CD4-positive, alpha-beta T cell (primary cell): ENCODE measurements around the gene MRPL38. TPM values are rescaled to one million over a fixed set of nuclear protein-coding genes. Genes with fewer than 3 reads are reported as not detected.

Source experiments
- ATAC-seq: fragments of 200-7000 bp; cut with Tn5 transposase; one replicate; pipeline ENCODE4 v1.10.0; 2022; ENCODE audit warnings: mild to moderate bottlenecking; ENCODE audit not compliant: poor library complexity
- CTCF ChIA-PET: fragments of 350-600 bp; sonication (Branson Sonifier 250); formaldehyde crosslinking; loops from one replicate; lab custom pipeline; 2021; ENCODE audit warnings: antibody characterized with exemption, inconsistent platforms; lab: Charles Lee
- POLR2A ChIA-PET: fragments of 350-600 bp; sonication (Branson Sonifier 250); formaldehyde crosslinking; loops from one replicate; lab custom pipeline; 2021; ENCODE audit warnings: antibody characterized with exemption, inconsistent platforms; lab: Charles Lee
- DNase-seq, 14 experiments: peaks; one replicate each; pipeline ENCODE4 v3.0.0-alpha.2; 2013 to 2020; ENCODE audit warnings: mixed read lengths in 2 of 14
- H3K27ac ChIP-seq, 2 donors: one replicate each; pipeline versions ENCODE4 v1.5.1 to v1.7.0; 2013; ENCODE audit warnings: low read length in 2 of 2, low read depth in 1 of 2, mild to moderate bottlenecking in 1 of 2
- H3K27me3 ChIP-seq, 2 experiments: 1 replicate in 1 of 2; 2 replicates in 1 of 2; pipeline versions ENCODE4 v1.6.1 to v1.7.0; 2013; ENCODE audit warnings: low read length in 2 of 2, control low read depth in 1 of 2, mild to moderate bottlenecking in 1 of 2, moderate library complexity in 1 of 2; ENCODE audit not compliant: insufficient read depth in 2 of 2, control insufficient read depth in 1 of 2
- H3K36me3 ChIP-seq: one replicate; pipeline ENCODE4 v1.6.1; 2013; ENCODE audit warnings: low read length, control low read depth; ENCODE audit not compliant: insufficient read depth
- H3K4me1 ChIP-seq: one replicate; pipeline ENCODE4 v1.6.1; 2013; ENCODE audit warnings: low read length, control low read depth; ENCODE audit not compliant: insufficient read depth
- H3K4me3 ChIP-seq: one replicate; pipeline ENCODE4 v1.5.1; 2013; ENCODE audit warnings: mild to moderate bottlenecking, low read length, moderate library complexity
- H3K9me3 ChIP-seq, 2 experiments: 1 replicate in 1 of 2; 2 replicates in 1 of 2; pipeline versions ENCODE4 v1.6.1 to v1.7.0; 2013; ENCODE audit warnings: low read length in 2 of 2, mild to moderate bottlenecking in 2 of 2, control low read depth in 1 of 2, moderate library complexity in 1 of 2; ENCODE audit not compliant: control insufficient read depth in 1 of 2, insufficient read depth in 1 of 2
- H3K27ac Mint-ChIP-seq: one replicate; pipeline ENCODE4 v1.8.0; 2020; ENCODE audit warnings: mixed read lengths
- H3K27me3 Mint-ChIP-seq: one replicate; pipeline ENCODE4 v1.8.0; 2021; ENCODE audit warnings: mixed read lengths
- H3K36me3 Mint-ChIP-seq: one replicate; pipeline ENCODE4 v1.8.0; 2021; ENCODE audit warnings: low read depth, mixed read lengths
- H3K4me1 Mint-ChIP-seq: one replicate; pipeline ENCODE4 v1.8.0; 2021; ENCODE audit warnings: low read depth, mixed read lengths
- H3K4me3 Mint-ChIP-seq: one replicate; pipeline ENCODE4 v1.8.0; 2020; ENCODE audit warnings: mild to moderate bottlenecking, mixed read lengths
- H3K9me3 Mint-ChIP-seq: one replicate; pipeline ENCODE4 v1.8.0; 2020; ENCODE audit warnings: mixed read lengths
- CTCF ChIP-seq: fragments of 200-600 bp; IDR thresholded peaks from one replicate; pipeline ENCODE4 v1.8.0; 2022; ENCODE audit warnings: antibody characterized with exemption, mild to moderate bottlenecking
- intact Hi-C, 2 experiments: fragments of 100-400 bp; cut with DNase I in 1 of 2; cut with micrococcal nuclease in 1 of 2; formaldehyde crosslinking; loops; one replicate each; pipeline versions ENCODE4 v1.15.1 to v1.9.0; 2023 to 2025; cut with DNase I, micrococcal nuclease
- total RNA-seq, 174 experiments: library from RNA in 2 of 174; stranded (reverse) in 2 of 174; gene quantifications; one replicate each; pipeline ENCODE4 v1.2.3 and lab custom pipeline; 2021 to 2026

The MRPL38 gene
- total RNA-seq, 2 experiments from 2014 or later: 146 to 147 TPM

- CTCF ChIA-PET: no interaction called here
- intact Hi-C loops: no loop called here
- TF ChIP-seq CTCF: no peak
Observed at GRCh38 chr17:75933808-75934207, 29.1 kb upstream of the MRPL38 start.

GRCh38 chr17:75932852-75933251 is 28.2 kb upstream of the MRPL38 start:
- Histone ChIP-seq H3K27me3 (no peaks in the 10 kb centered on the region), H3K27ac (no peak overlapping the region), H3K9me3 (no peaks in the 10 kb centered on the region), H3K4me3 (no peak overlapping the region), H3K4me1 (no peaks in the 10 kb centered on the region), H3K36me3 (no peaks in the 10 kb centered on the region)
- no peak for ATAC-seq
- DNase-seq: no peak
- H3K27ac Mint-ChIP-seq: no peak overlapping the region
- no peaks in the 10 kb centered on the region for H3K9me3 Mint-ChIP-seq
- H3K4me1 Mint-ChIP-seq: no peaks in the 10 kb centered on the region
- ChIA-PET CTCF (no interaction called here), POLR2A (interaction anchor here (0.9 kb wide), 1 partner anchor 7 kb away, joined by 3 read pairs; no protein-coding TSS in a partner anchor)
- H3K27me3 Mint-ChIP-seq: no peaks in the 10 kb centered on the region
- intact Hi-C loops: no loop called here
- peaks cover 4% of the 10 kb centered on the region for H3K36me3 Mint-ChIP-seq
- H3K4me3 Mint-ChIP-seq: no peak overlapping the region
- TF ChIP-seq CTCF: no peak

More at GRCh38 chr17:75933808-75934207, 29.1 kb upstream of the MRPL38 start:
- Histone ChIP-seq H3K36me3 (no peaks in the 10 kb centered on the region), H3K9me3 (no peaks in the 10 kb centered on the region), H3K27me3 (no peaks in the 10 kb centered on the region), H3K4me1 (no peaks in the 10 kb centered on the region), H3K27ac (no peak overlapping the region), H3K4me3 (no peak overlapping the region)
- POLR2A ChIA-PET: interaction anchor here (0.9 kb wide), 1 partner anchor 8 kb away, joined by 3 read pairs; no protein-coding TSS in a partner anchor
- Mint-ChIP-seq H3K4me3 (no peak overlapping the region), H3K27me3 (no peaks in the 10 kb centered on the region), H3K4me1 (no peaks in the 10 kb centered on the region), H3K9me3 (no peaks in the 10 kb centered on the region), H3K27ac (no peak overlapping the region), H3K36me3 (peaks cover 4% of the 10 kb centered on the region)
- no peak for ATAC-seq
- DNase-seq: no peak

GRCh38 chr17:75931062-75931461 is 26.4 kb upstream of the MRPL38 start:
- H3K27me3 ChIP-seq: no peaks in the 10 kb centered on the region
- no peaks in the 10 kb centered on the region for H3K9me3 ChIP-seq
- Mint-ChIP-seq H3K4me1 (no peaks in the 10 kb centered on the region), H3K4me3 (no peak overlapping the region), H3K27me3 (no peaks in the 10 kb centered on the region), H3K27ac (no peak overlapping the region), H3K9me3 (no peaks in the 10 kb centered on the region), H3K36me3 (peaks cover 4% of the 10 kb centered on the region)
- CTCF ChIA-PET: no interaction called here
- TF ChIP-seq CTCF: no peak
- no peak for ATAC-seq
- H3K36me3 ChIP-seq: no peaks in the 10 kb centered on the region
- no peak for DNase-seq
- POLR2A ChIA-PET: no interaction called here
- no peaks in the 10 kb centered on the region for H3K4me1 ChIP-seq
- no peak overlapping the region for H3K27ac ChIP-seq
- no peak overlapping the region for H3K4me3 ChIP-seq
- intact Hi-C loops: no loop called here
